C4-2B (cell line): Measurements from ENCODE around the gene PRPF6.

Experiments
- H3K27ac ChIP-seq: fragments of 450-650 bp; 2 replicates; pipeline ENCODE4 v1.5.1; 2017
- CTCF ChIP-seq: fragments of 450-650 bp; conservative IDR thresholded peaks from 2 replicates; pipeline ENCODE4 v1.5.1; 2017; ENCODE audit warnings: mild to moderate bottlenecking
- ZFX ChIP-seq: fragments of 450-650 bp; IDR thresholded peaks from 2 replicates; pipeline ENCODE4 v1.6.1; 2017

PRPF6 gene

GRCh38 chr20:63937596-63937995 lies 43.3 kb upstream of the PRPF6 start:
- TF ChIP-seq CTCF = no peak
- no peak for TF ChIP-seq ZFX

GRCh38 chr20:63939061-63939935 lies 41.6 kb upstream of the PRPF6 start:
- no peak overlapping the region for H3K27ac ChIP-seq
- TF ChIP-seq CTCF (no peak), ZFX (no peak)

More at GRCh38 chr20:63937596-63937995, 43.3 kb upstream of the PRPF6 start:
- no peak overlapping the region for H3K27ac ChIP-seq

GRCh38 chr20:63940071-63940471 lies 40.9 kb upstream of the PRPF6 start:
- H3K27ac ChIP-seq = no peak overlapping the region
- no peak for TF ChIP-seq CTCF
- TF ChIP-seq ZFX = no peak

GRCh38 chr20:63940472-63941266 lies 40.3 kb upstream of the PRPF6 start:
- no peak overlapping the region for H3K27ac ChIP-seq
- TF ChIP-seq CTCF (no peak), ZFX (no peak)

- H3K27ac ChIP-seq = no peak overlapping the region
- TF ChIP-seq ZFX (no peak), CTCF (no peak)
Observed at GRCh38 chr20:63941282-63942081, 39.5 kb upstream of the PRPF6 start.

- TF ChIP-seq ZFX (no peak), CTCF (no peak)
- peak overlapping the region; percentile 13 for H3K27ac ChIP-seq
Observed at GRCh38 chr20:63942250-63942951, 38.5 kb upstream of the PRPF6 start.
